Measurements from ENCODE around the gene MRAP. TPM values are rescaled to one million over a fixed set of nuclear protein-coding genes. Genes with fewer than 3 reads are reported as not detected.

MRAP gene
- total and polyA plus RNA-seq, 2 experiments from 2014 or later: 0.33 TPM; not detected in 1

GRCh38 chr21:32281531-32281930 lies 17.1 kb upstream of the MRAP start:
- Histone ChIP-seq H3K4me1 (ENCODE audit: insufficient read depth) (peaks cover 12% of the 10 kb centered on the region), H3K4me3 (no peak overlapping the region), H4K20me1 (ENCODE audit: insufficient read depth, poor library complexity, severe bottlenecking) (no peaks in the 10 kb centered on the region), H3K27ac (no peak overlapping the region), H3K9me2 (replicated peaks; ENCODE audit: insufficient read depth) (no peaks in the 10 kb centered on the region), H3K79me2 (peaks cover 16% of the 10 kb centered on the region), H3K4me2 (no peak overlapping the region), H2AFZ (no peak overlapping the region), H3K27me3 (no peaks in the 10 kb centered on the region), H3K9me3 (ENCODE audit: low read depth) (peaks cover 3% of the 10 kb centered on the region), H3K36me3 (replicated peaks; ENCODE audit: insufficient read depth, low read depth) (no peaks in the 10 kb centered on the region)
- 98% methylated on average over 7 of the region's 7 CpGs for WGBS (ENCODE audit: low lambda C conversion rate, missing lambda C conversion rate)
- TF ChIP-seq CTCF (IDR thresholded peaks at IDR 0.05; ENCODE audit: poor library complexity): no peak
- TF ChIP-seq EZH2 (IDR thresholded peaks at IDR 0.05; ENCODE audit: borderline replicate concordance): no peak
- TF ChIP-seq EZH2phosphoT487 (IDR thresholded peaks at IDR 0.05; ENCODE audit: low read depth, severe bottlenecking, unreplicated experiment): no peak
- DNase-seq (ENCODE audit: low spot score): no peak

- no peaks in the 10 kb centered on the region for H3K36me3 ChIP-seq (replicated peaks; ENCODE audit: insufficient read depth, low read depth)
- H2AFZ ChIP-seq: no peak overlapping the region
- H3K4me2 ChIP-seq: no peak overlapping the region
- 83% methylated on average over 6 of the region's 6 CpGs for WGBS (ENCODE audit: low lambda C conversion rate, missing lambda C conversion rate)
- no peaks in the 10 kb centered on the region for H3K27me3 ChIP-seq
- H3K79me2 ChIP-seq: peaks cover 3% of the 10 kb centered on the region
- H3K9me2 ChIP-seq (replicated peaks; ENCODE audit: insufficient read depth): no peaks in the 10 kb centered on the region
- no peaks in the 10 kb centered on the region for H4K20me1 ChIP-seq (ENCODE audit: insufficient read depth, poor library complexity, severe bottlenecking)
- no peak for TF ChIP-seq CTCF (IDR thresholded peaks at IDR 0.05; ENCODE audit: poor library complexity)
- TF ChIP-seq EZH2 (IDR thresholded peaks at IDR 0.05; ENCODE audit: borderline replicate concordance): no peak
- no peak for TF ChIP-seq EZH2phosphoT487 (IDR thresholded peaks at IDR 0.05; ENCODE audit: low read depth, severe bottlenecking, unreplicated experiment)
- no peak overlapping the region for H3K4me3 ChIP-seq
- H3K27ac ChIP-seq: no peak overlapping the region
- DNase-seq (ENCODE audit: low spot score): no peak
- H3K9me3 ChIP-seq (ENCODE audit: low read depth): peaks cover 3% of the 10 kb centered on the region
- H3K4me1 ChIP-seq (ENCODE audit: insufficient read depth): peaks cover 5% of the 10 kb centered on the region
These were observed 15.7 kb upstream of the MRAP start for GRCh38 chr21:32282992-32283391.

DNA sequence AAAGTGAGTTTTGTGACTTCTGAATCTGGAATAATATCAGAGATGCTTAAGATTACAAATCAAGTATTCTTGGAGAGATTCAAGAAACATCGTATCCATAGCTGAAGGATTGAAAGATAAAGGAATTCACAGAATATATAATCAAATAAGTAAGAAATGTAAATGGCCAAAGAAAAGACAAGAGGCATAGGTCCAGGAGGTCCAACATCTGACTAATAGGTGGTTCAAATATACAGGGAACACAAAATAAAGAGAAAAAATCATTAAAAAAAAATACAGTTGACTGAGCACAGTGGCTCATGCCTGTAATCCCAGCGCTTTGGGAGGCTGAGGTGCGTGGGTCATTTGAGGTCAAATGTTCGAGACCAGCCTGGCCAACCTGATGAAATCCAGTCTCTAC lies 13.2 kb upstream of the MRAP start:
- DNase-seq (ENCODE audit: low spot score): no peak
- H3K9me3 ChIP-seq (ENCODE audit: low read depth): peaks cover 3% of the 10 kb centered on the region
- TF ChIP-seq CTCF (IDR thresholded peaks at IDR 0.05; ENCODE audit: poor library complexity) (no peak), EZH2phosphoT487 (IDR thresholded peaks at IDR 0.05; ENCODE audit: low read depth, severe bottlenecking, unreplicated experiment) (no peak), EZH2 (IDR thresholded peaks at IDR 0.05; ENCODE audit: borderline replicate concordance) (no peak)
- H3K4me2 ChIP-seq: no peak overlapping the region
- 98% methylated on average over 4 of the region's 4 CpGs for WGBS (ENCODE audit: low lambda C conversion rate, missing lambda C conversion rate)
- no peak overlapping the region for H3K4me3 ChIP-seq
- no peak overlapping the region for H3K27ac ChIP-seq
- H3K4me1 ChIP-seq (ENCODE audit: insufficient read depth): no peaks in the 10 kb centered on the region
- no peaks in the 10 kb centered on the region for H3K79me2 ChIP-seq
- no peaks in the 10 kb centered on the region for H4K20me1 ChIP-seq (ENCODE audit: insufficient read depth, poor library complexity, severe bottlenecking)
- no peak overlapping the region for H2AFZ ChIP-seq
- H3K27me3 ChIP-seq: no peaks in the 10 kb centered on the region
- no peaks in the 10 kb centered on the region for H3K9me2 ChIP-seq (replicated peaks; ENCODE audit: insufficient read depth)
- no peaks in the 10 kb centered on the region for H3K36me3 ChIP-seq (replicated peaks; ENCODE audit: insufficient read depth, low read depth)

- H3K27me3 ChIP-seq: no peaks in the 10 kb centered on the region
- DNase-seq (ENCODE audit: low spot score): no peak
These were observed 1.2 kb upstream of the MRAP start for GRCh38 chr21:32297449-32297848.

More at GRCh38 chr21:32297449-32297848, 1.2 kb upstream of the MRAP start:
- Histone ChIP-seq H3K79me2 (no peaks in the 10 kb centered on the region), H3K4me3 (no peak overlapping the region), H3K27ac (no peak overlapping the region), H3K9me3 (ENCODE audit: low read depth) (no peaks in the 10 kb centered on the region), H3K4me2 (no peak overlapping the region), H3K36me3 (replicated peaks; ENCODE audit: insufficient read depth, low read depth) (no peaks in the 10 kb centered on the region), H2AFZ (no peak overlapping the region), H4K20me1 (ENCODE audit: insufficient read depth, poor library complexity, severe bottlenecking) (no peaks in the 10 kb centered on the region), H3K9me2 (replicated peaks; ENCODE audit: insufficient read depth) (no peaks in the 10 kb centered on the region), H3K4me1 (ENCODE audit: insufficient read depth) (no peaks in the 10 kb centered on the region)
- WGBS (ENCODE audit: low lambda C conversion rate, missing lambda C conversion rate): 94% methylated on average over 7 of the region's 7 CpGs
- TF ChIP-seq EZH2phosphoT487 (IDR thresholded peaks at IDR 0.05; ENCODE audit: low read depth, severe bottlenecking, unreplicated experiment) (no peak), EZH2 (IDR thresholded peaks at IDR 0.05; ENCODE audit: borderline replicate concordance) (no peak), CTCF (IDR thresholded peaks at IDR 0.05; ENCODE audit: poor library complexity) (no peak)
